NCI-H524 (cell line): ENCODE results near the gene CACNB3.

Source experiments
- DNase-seq, 2 experiments: peaks; one replicate each; lab custom pipeline; 2025; lab: John Stamatoyannopoulos, UW

Gene CACNB3

DNA sequence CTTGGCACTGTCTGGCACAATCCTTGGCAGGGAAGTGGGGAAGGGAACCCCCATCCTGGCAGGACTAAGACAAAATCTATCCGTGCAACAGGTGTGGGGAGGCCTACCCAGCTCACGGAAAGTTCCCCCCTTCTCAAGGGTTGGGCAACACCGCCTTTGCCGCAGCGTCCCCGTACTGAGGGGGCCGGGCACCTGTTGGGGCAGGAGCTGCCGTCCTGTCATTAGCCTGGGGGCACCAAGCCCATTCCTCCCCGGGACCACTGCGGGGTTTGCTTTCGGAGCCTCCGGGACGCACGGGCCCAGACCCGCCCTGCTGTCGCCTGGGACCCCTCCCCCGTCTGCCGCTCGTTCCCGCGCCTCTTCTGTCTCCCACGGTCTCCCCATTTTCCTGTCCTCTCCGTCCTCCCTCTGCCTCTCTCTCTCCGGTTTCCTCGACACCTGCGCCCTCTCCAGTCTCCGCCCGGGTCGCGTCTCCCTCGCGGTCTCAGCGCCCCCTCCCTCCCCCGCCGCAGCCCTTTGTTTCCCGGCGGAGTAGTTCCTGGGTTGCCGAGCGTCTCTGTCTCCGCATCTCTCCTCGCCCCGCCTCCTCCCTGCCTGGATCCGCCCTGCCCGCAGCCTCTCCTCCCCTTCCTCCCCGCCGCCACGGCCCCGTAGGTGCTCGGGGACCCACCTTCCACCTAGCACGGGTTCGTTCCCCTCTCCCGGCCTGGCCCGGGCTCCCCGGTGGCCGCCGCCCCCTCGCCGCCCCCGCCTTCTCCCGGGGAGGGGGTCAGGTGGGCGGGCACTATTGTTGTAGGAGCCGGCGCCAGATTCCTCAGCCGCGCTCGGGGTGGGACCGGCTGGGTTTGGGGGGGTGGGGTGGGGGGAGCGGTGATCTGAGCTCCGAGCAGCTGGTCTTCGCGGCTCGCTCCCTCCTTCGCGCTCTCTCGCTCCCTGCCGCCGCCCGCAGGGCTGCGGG is at the start of gene CACNB3:
CACNB3 (plus strand) TSS at position 624 of the 958 bp plus-strand sequence. CDS start 434 bp downstream, outside the sequence.
- DNase-seq = peak; percentile 49 to 53

DNA sequence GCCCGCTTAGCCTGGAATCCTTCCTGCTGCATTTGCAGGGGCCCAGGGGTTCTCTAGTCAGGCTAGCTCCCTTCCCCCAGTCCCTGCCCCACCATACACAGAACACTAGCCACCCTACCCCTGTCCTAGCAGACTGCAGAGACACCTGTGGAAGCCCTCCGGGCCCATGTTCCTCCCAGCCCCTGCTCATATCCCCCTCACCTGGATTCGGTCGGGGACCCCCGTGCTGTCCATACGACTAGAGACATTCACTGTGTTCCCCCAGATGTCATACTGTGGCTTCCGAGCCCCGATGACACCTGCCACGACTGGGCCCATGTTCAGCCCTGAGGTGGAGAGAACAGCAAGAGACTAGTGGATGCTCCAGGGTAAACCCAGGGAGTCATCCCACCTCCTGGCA is 49.6 kb upstream of the CACNB3 start:
- DNase-seq = no peak

- no peak for DNase-seq
Observed at GRCh38 chr12:48770756-48771155, 47.5 kb upstream of the CACNB3 start.

DNA sequence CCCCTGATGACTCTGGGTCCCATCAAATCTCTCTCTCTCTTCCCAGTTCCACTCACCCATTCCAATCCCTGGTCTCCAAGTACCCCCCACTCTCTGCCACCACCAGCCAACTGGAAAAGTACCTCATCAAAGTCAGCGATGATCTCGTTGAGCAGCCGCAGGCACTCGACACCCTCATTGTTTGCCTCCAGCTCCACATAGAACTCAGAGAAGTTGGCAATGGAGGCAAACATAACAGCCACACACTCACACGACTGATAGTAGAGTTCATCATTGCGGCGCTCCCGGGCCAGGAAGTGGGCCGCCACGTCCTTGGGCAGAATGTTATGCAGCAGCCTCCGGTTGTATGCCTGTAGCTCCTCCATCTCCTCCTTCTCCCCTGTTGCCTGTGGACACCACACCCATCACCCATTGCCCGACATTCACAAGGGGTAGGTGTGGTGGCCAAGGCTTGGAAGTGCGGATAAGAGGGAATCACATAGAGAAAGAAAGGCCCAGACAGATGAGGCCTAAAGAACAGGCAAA is 46.6 kb upstream of the CACNB3 start:
- DNase-seq = no peak

DNA sequence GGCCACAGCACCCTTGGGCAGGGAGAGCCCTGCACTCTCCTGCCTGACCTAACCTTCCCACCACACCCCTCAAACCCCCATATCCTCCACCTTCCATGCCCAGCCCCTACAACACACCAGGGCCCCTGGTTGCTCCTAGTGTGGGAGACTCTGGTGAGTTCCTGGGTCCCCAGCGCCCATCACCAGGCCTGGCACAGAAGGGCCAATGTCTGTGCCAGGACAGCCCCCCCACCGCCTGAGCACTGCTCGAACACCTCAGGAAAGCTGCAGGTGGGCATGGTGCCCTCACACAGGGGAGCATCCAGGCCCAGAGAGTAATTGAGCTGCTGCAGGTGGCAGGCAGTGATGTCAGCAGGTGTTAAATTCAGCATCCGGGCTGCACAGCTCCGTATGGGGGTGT is 44.6 kb upstream of the CACNB3 start:
- DNase-seq = no peak

GRCh38 chr12:48774516-48774915 is 43.8 kb upstream of the CACNB3 start:
- DNase-seq = no peak

GRCh38 chr12:48775299-48775698 is 43.0 kb upstream of the CACNB3 start:
- DNase-seq = no peak

- DNase-seq = no peak
Observed at GRCh38 chr12:48775991-48776649, 42.2 kb upstream of the CACNB3 start.

- no peak for DNase-seq
Observed at GRCh38 chr12:48776956-48777355, 41.3 kb upstream of the CACNB3 start.

DNA sequence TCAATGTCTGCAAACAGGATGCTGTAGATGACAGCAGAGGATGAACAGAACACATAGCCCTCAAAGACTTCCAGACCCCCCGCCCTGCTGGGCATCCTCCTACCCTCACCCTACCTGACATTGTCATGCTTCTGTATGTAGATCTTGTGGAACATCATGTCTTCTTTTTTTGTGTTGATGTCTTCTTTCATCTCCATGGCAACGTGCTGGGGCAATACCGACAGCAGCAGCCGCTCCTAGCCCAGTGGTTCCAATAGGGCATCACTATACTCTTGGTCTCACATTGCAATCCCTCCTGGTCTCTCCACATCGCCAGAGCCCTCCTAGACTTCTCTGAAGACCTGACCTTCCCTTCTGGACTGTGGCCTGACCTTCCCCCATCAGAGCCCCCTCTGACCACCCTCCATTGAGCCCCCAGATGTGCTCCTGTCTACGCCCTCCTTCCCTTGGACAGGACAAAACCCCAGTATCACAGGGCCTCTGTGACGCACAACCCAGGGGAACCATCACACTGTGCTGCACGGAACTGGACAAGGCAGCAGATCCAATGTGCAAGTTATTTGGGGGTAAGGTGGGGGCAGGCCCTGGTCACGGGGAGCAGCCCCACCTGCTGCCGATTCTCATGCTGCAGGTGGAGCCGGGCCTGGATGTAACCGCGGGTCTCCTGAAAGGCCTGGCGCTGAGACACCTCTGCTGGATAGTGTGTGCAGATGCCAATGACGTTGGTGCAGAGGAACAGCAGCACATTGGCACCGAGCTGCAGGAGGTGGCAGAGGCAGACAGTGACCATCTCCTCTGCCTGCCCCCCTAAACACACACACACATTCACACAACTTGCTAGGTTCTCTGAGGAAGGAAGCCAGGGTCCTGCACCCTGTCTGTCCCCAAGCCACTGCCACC is 40.5 kb upstream of the CACNB3 start:
- DNase-seq = no peak

DNA sequence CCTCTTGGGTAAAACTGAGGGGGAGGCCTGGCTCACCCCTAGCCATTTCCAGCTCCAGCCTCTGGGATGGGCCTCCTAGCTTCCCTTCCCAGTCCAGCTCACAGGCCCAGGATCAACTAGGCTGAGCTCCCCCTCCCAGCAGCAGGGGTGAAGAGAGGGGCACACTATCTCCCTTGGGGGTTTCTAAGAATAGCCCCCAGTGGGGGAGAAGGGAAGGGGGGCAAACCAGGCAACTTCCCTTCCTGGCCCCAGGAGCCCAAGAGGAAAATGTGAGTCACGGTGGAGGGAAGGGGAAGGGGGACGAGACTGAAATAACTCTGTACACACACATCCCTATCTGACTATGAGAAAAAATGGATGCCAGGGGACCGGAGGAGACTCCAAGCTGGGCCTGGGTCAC is 38.4 kb upstream of the CACNB3 start:
- no peak for DNase-seq

- DNase-seq = no peak
Observed at GRCh38 chr12:48780381-48781025, 37.8 kb upstream of the CACNB3 start.

GRCh38 chr12:48781750-48782456 is 36.4 kb upstream of the CACNB3 start:
- no peak for DNase-seq

DNA sequence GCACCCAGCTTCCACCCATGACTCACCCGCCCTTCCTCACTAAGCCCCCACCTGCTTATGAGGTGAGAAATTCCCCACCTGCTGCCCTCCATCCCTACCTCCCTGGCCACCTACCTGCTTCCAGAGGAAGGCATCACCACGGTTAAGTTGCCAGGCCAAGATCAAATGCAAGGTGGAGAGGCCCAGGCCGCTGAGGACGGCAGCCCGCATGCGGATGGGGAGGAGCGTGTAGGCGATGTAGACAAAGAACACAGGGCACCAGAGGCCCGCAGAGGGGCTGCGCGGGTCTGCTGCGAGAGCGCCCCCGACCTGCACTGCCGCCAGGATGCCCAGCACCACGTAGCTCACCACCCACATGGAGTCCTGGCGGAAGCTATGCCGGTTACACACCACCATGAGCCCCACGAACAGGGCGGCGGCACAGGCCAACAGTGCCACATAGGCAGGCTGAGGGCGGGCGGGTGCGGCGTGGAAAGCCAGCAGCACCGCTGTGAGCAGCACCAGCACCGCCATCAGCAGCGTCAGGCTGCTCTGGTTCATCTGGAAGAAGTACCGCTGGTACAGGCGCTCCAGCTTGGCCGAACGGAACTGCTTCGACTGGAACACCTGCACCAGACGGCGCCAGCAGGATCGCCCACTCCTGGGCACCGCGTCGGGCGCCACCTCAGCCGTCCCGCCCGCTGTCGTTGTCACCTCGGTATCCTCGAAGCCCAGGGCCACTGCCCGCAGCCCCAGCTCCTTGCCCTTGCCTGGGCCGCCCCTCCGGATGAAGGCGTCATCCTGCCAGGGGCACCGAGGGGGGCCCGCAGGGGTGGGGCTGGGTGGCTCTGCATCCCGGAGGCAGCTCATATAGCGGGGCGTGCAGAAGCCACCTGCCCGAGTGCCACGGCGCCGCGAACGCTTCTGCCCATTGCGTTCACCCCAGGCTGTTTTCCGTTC is 35.6 kb upstream of the CACNB3 start:
- DNase-seq = no peak

GRCh38 chr12:48783432-48783831 is 34.9 kb upstream of the CACNB3 start:
- no peak for DNase-seq

DNA sequence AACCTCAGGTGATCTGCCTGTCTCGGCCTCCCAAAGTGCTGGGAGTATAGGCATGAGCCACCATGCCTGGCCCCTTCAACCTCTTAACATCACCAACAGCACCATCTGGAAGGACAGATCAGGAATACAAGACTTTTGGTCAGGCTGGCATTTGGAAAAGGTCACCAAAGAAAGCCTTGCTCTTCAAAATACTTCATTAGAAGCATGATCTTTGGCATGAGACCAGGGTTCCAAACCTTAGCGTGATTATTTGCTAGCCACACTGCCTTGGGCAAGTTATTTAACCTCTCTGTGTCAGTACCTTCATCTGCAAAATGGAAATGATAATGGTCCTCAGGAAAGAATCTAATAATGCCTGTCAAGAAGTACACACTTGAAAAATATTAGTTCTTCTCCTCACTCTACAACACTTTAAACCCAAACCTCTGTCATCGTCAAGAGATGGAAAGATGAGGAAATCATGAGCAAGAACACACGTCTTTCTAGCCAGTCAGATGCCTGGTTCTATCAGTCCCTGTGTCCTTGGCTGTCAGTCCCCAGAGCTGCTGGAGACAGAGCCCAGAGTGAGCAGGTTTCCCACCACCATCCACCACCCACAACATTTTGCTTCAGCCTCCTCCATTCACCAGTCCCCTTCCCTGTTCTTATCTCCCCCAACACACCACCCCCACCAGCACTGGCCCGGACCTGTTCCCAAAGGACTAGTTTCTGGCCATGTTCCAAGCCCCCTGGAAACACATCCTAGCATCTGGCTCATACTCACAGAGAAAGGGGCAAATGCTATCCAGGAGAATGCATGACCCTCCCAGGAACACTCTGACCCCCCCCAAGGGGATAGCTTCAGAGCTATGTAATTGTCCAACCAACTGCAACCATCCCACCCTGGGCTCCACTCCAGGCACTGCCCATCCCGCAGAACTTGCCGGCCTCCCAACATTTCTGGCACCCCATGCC is 31.4 kb upstream of the CACNB3 start:
- peak in 1 of 2 experiments; percentile 24 for DNase-seq

GRCh38 chr12:48787791-48788523 is 30.3 kb upstream of the CACNB3 start:
- peak in 1 of 2 experiments; percentile 11 for DNase-seq

GRCh38 chr12:48788524-48788853 is 29.8 kb upstream of the CACNB3 start:
- DNase-seq = no peak
